Retinal pigment epithelial cell (primary cell): Measurements from ENCODE around the gene CPPED1.
A peak's percentile ranks its signal among the peaks of the same experiment; 100 is the strongest.

Experiments
- DNase-seq: peaks from one replicate; pipeline ENCODE4 v3.0.0-alpha.2; 2010; ENCODE audit warnings: low read depth
- H3K4me3 ChIP-seq: 2 replicates; pipeline ENCODE4 v1.5.1; 2011; ENCODE audit warnings: mild to moderate bottlenecking, low read length, control low read depth, moderate library complexity
- TF ChIP-seq, protein P1 (sequence below): conservative IDR thresholded peaks from 2 replicates; pipeline ENCODE4 v1.5.1; 2011; ENCODE audit warnings: low read depth, low read length, control low read depth, inconsistent platforms

Gene CPPED1

DNA sequence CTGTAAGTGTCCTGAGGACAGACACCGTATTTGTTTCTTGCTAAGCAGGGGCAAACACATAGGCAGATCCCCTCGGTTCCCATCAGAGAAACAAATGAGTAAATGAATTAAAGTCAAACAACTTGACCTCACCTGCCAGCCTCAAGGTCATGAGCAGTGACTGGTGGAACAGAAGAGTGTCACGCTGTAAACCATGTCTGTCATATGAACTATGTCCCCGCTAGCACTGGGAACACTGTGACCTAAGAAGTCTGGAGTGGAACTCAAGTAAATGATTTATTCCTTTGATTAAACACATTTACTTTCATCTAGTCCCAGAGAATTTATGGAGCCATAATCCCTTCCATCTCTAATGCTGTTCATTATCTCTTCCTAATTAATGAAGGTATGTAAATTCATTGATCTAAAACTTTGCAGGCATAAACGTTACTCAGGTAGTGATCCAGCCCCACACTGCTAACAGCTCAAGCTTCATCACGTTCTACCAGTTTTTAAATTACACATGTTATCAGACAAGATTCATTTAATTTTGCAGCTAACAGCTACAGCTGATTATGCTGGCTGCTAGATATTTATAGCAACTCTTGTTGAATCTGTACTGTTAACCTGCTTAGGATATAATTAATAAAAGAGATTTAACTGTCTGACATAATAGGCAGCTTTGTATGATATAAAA, 38.7 kb downstream of the CPPED1 start:
- TF ChIP-seq, protein P1, sequence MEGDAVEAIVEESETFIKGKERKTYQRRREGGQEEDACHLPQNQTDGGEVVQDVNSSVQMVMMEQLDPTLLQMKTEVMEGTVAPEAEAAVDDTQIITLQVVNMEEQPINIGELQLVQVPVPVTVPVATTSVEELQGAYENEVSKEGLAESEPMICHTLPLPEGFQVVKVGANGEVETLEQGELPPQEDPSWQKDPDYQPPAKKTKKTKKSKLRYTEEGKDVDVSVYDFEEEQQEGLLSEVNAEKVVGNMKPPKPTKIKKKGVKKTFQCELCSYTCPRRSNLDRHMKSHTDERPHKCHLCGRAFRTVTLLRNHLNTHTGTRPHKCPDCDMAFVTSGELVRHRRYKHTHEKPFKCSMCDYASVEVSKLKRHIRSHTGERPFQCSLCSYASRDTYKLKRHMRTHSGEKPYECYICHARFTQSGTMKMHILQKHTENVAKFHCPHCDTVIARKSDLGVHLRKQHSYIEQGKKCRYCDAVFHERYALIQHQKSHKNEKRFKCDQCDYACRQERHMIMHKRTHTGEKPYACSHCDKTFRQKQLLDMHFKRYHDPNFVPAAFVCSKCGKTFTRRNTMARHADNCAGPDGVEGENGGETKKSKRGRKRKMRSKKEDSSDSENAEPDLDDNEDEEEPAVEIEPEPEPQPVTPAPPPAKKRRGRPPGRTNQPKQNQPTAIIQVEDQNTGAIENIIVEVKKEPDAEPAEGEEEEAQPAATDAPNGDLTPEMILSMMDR, result no peak
- no peak overlapping the region for H3K4me3 ChIP-seq
- DNase-seq, result no peak

DNA sequence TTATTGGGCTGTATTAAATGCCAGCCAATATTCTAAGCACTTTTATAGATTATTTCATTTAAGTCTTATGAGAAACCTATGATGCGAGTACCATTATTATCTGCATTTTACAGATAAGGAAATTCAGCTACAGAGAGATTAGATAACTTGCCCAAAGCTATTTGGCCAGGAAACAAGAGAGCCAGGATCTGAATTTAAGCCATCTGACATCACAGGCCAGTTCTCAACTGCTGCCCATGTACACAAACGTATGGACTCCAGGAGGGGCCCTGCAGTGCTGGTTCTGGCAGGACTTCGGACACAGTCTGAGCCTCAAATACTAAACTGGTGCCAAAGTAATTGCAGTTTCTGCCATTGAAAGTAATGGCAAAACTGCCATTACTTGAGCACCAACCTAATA, 40.2 kb downstream of the CPPED1 start:
- TF ChIP-seq, protein P1, result no peak
- DNase-seq, result peak; percentile 5
- H3K4me3 ChIP-seq, result no peak overlapping the region

DNA sequence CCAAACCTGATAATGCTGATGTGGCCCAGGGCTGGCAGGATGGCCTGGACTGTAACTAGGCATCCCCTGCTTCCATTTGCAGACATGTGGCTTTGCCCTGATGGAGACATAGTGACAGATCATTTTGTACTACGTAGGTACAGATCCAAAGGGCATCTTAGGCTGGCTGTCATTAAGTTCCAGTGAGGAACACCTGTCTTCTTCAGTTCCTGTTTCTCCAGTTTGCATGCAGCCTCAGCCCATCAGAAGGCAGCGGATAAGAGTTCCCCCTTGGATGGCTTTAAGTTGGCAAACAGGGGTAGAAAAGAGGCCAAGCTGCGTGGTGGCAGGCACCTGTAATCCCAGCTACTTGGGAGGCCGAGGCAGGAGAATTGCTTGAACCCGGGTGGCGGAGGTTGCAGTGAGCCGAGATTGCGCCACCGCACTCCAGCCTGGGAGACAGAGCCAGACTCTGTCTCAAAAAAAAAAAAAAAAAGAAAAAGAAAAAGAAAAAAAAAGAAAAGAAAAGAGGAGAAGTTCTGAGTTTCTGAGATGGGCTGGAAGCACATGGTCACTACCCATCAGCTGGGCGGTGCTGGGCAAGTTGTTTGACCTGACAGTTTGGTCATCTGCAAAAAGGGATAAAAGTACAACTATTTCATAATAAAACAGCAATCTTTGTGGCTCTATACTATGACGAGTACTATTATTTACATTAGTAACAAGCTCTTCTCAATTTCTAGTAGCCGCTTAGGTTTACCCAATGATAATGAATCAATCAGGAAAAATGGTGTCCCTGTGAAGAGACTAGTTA, 42.7 kb downstream of the CPPED1 start:
- H3K4me3 ChIP-seq, result no peak overlapping the region
- TF ChIP-seq, protein P1, result no peak
- no peak for DNase-seq

DNA sequence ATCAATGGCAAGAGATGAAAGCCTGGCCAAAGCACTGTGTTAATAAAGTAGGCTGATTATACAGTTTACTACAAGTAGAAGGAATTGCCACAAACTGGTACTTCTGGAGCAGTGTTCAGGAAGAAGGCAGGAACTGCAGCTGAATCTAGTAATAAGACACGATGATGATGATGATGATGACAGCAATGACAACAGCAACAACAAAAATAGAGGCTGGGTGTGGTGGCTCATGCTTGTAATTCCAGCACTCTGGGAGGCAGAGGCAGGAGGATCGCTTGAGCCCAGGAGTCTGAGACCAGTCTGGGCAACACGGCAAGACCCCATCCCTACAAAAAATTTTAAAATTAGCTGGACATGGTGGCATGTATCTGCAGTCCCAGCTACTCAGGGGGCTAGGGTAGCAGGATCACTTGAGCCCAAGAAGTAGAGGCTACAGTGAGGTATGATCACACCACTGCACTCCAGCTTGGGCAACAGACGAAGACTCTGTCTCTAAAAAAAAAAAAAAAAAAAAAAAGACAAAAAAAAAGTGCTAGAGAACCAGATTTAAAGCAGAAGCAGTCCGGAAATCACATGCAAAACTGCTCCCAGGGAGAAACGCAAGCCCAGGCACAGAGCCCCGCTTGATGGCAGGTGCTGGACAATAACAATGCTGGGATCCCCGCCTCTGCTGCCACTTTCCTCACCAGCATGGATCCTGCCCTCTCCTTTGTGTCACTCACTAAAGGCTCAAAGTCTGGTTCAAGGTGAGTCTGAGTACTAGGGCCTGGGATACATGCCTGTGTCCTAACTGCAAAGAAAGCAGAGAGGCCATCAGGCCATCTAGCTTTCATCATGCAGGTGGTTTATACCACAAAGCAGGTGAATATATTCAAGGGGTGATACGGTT, 44.8 kb downstream of the CPPED1 start:
- TF ChIP-seq, protein P1, result no peak
- no peak overlapping the region for H3K4me3 ChIP-seq
- no peak for DNase-seq

DNA sequence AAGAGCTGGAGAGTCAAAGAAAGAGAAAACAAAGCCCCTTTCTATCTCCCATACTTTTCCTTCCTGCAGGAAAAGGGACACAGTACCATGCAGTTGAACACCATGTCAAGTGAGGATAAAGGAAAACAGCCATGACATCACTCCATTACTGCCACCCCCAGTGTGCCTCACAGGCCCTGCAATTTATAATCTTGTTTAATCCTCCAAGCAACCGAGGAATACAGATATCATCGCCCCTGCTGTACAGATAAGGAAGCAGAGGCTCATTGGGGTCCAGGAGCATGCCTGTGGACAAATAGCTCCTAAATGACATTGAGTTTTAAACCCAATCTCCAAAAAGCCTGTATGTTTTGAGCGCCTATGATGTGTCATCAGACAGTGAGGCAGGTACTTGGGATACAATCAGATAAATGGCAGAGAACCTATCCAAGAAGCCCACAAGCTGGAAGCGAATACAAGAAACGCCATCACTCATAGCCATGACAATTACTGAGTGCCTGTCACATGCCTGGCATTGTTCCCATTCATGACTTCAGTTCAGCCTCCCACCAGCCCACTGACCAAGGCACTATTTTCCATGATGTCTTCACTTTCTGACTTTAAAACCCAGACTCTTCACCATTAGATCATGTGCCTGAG, 45.5 kb downstream of the CPPED1 start:
- no peak overlapping the region for H3K4me3 ChIP-seq
- TF ChIP-seq, protein P1, result no peak
- peak; percentile 49 for DNase-seq

DNA sequence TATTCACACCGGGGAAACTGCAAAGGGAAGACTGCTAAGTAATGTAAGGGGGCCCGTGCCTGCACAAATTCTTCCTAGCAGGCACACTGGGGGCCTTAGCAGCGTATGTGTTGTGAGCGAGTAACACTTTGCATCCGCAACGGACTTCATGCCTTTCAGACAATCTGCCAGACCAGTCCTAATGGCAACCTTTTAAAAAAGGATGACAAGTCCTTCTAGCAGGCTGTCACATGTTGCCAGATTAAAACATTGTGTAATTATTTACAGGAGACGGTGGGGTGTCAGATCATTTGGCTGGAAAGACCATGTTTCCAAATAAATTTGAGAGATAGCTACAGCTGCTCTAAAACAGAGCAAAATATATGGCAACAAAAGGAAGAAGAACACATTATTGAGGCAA, 46.1 kb downstream of the CPPED1 start:
- H3K4me3 ChIP-seq, result no peak overlapping the region
- no peak for DNase-seq
- TF ChIP-seq, protein P1, result no peak
